GM19043 (cell line): Measurements from ENCODE around the gene NUP62CL.
"Not testable (repeated sequence)": the region's sequence is repeated elsewhere in the genome, so short reads cannot be mapped to it uniquely, and the experiment has no call there.

Experiments used
- ATAC-seq: cut with Tn5 transposase; IDR thresholded peaks from one replicate; pipeline ENCODE4 v1.9.1; 2021; ENCODE audit warnings: low read depth; ENCODE audit not compliant: unreplicated experiment

Gene NUP62CL

GRCh38 chrX:107205770-107206696 is at the start of gene NUP62CL, which contains the start of gene DNAAF6:
Gene NUP62CL, minus strand, starts transcription at chrX:107206433. Its CDS starts 31,287 bp downstream, at chrX:107175146.
Gene DNAAF6, plus strand, starts transcription at chrX:107206611. Its CDS starts 6,265 bp downstream, at chrX:107212876.
- ATAC-seq: peak; percentile 91

DNA sequence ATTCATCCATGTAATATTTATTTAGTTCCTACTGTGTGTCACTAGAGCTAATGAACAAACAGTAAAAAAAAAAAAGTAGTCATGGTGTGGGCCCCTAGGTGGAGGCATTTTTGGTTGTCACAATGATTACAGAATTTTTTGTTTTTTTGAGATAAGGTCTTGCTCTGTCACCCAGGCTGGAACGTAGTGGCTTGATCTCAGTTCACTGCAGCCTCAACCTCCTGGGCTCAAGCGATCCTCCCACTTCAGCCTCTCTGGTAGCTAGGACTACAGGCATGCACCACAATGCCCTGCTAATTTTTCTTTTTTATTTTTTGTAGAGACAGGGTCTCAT is 22.2 kb upstream of the NUP62CL start:
- no peak for ATAC-seq

- no peak for ATAC-seq
Measured at GRCh38 chrX:107227780-107228485, 21.7 kb upstream of the NUP62CL start.

GRCh38 chrX:107226757-107227156 is 20.5 kb upstream of the NUP62CL start:
- ATAC-seq: no peak

GRCh38 chrX:107213477-107213876 is 7.2 kb upstream of the NUP62CL start:
- no peak for ATAC-seq

DNA sequence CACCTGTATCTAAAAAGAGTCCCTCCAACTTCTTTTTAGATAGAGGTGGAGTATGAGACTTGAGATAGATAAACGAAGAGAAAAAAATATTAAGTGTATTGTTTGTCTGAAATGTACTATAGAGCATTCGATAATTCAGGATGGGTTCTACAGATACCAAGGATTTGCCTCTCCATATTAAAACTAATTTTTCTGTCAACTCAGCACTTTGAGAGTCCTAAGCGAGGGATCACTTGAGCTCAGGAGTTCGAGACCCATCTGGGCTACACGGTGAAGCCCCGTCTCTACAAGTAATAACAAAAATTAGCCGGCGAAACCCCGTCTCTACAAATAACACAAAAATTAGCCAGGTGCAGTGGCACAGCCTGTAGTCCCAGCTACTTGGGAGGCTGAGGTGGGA is 1.7 kb upstream of the NUP62CL start:
- no peak for ATAC-seq

DNA sequence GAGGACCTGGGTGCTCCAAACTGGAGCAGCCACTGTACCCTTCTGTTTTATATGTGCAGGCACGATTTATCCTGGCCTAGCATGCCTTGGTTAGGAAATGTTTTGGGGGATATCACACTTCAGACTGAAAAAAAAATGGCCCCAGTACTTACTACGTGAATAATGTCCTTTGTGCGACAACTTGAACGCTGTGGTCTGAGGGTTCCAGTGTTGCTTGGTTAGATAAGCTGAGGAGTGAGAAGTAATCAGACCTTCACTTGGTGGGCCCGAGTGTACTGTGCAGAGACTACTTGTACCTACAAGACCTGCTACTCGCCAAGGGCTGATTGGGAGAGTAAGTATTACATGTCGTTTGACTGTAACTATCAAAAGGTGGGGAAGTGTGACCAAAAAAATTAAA is 856 bp upstream of the NUP62CL start:
- no peak for ATAC-seq

GRCh38 chrX:107206697-107207065 is 448 bp upstream of the NUP62CL start:
- no peak for ATAC-seq

DNA sequence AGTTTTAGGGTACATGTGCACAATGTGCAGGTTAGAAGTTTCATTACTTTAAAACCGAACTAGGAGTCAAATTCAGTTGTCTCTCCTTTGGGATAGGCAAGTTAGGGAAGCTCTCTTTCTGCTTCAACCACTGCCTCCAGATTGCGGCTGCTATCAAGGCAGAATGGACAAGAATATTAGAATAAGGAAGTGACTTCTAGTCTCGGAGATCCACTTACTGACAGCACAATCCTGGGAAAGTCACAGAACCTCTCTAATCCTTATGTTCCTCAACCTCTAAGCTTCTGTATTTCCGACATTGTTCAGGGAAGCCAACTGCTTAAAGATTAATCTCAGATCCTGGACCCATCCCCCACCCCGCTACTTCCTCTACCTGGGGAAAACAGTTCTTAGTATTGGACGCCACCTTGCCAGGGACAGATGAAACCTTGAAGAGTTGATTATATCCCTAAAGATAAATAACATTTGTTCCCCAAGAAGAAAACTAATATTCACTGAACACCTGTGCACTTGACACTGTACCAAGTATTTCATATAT is 2.1 kb downstream of the NUP62CL start:
- no peak for ATAC-seq

DNA sequence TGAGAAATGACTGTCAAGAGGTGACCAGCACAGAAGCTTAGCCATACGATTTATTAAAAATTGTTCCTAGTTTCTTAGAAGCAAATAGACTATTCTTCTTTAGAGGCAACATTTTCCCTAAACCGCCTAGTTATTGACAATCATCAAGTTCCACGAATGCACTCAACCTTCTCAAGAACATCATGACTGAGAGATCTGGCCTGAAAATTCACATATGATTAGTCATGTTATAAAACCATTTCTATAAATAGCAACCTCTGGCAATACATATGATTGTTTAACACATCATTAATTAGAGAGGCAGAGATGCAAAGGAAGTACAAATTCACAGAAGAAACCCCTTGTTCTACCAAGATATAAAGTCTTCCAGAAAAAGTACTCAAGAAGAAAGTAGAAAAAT is 6.7 kb downstream of the NUP62CL start:
- no peak for ATAC-seq

- not testable (repeated sequence) for ATAC-seq
Measured at GRCh38 chrX:107198074-107198473, 8.2 kb downstream of the NUP62CL start.

- ATAC-seq: no peak
Measured at GRCh38 chrX:107197319-107197718, 8.9 kb downstream of the NUP62CL start.

DNA sequence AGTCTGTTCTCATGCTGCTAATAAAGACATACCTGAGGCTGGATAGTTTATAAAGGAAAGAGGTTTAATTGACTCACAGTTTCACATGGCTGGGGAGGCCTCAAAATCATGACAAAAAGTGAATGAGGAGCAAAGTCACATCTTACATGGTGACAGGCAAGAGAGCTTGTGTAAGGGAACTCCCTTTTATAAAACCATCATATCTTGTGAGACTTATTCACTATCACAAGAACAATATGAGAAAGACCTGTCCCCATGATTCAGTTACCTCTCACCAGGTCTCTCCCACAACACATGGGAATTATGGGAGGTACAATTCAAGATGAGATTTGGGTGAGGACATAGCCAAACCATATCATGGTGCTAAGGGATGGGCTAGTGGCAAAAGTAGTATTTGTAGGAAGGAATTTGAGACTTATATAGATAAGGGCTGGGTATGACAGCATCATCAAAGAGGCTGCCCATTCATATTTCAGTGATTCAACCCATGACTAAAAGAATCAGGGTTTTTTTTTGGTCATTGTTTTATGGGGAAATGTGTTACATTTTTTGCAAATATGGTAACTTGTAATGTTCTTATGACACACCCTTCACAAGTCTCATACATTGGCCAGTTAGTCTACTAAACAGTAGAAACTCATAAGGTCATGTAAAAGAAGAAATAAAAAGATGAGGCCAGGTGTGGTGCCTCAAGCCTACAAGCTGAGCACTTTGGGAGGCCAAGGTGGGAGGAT is 34.7 kb downstream of the NUP62CL start:
- no peak for ATAC-seq

DNA sequence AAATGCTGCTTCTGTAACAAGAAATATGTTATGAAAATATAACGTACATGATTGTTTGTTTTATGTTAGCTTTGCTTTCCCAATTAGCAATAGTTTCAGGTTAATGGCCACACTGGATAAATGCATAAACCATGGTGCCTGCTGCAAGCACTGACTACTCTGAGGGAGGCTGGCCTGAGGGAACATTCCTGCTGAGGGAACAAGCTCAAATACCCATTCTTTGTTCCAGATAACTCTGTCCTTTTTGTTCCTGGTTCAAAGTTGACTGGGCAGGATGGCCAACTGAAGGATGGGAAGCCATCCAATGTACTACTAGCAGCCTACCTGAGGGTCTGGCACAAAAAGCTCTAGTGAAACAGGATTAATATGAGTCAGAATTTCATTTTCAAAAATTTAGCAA is 37.5 kb downstream of the NUP62CL start:
- ATAC-seq: no peak

DNA sequence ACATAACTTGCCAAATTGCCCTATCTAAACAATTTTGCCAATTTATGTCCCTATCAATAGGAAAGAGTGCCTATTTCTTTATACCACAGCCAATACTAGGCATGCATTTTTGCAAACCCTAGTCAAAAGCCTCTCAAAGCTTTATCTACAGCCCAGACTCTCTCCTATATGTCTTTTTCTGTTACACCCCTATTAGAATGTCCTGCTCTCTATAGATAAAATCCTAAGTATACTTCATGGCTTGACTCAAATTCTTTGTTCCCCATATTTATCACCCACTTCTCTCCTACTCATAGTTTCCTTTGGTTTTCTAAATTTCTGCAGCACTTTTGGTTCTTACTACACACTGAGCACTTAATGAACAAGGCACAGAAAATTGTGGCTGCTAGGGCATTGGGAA is 38.0 kb downstream of the NUP62CL start:
- ATAC-seq: no peak

DNA sequence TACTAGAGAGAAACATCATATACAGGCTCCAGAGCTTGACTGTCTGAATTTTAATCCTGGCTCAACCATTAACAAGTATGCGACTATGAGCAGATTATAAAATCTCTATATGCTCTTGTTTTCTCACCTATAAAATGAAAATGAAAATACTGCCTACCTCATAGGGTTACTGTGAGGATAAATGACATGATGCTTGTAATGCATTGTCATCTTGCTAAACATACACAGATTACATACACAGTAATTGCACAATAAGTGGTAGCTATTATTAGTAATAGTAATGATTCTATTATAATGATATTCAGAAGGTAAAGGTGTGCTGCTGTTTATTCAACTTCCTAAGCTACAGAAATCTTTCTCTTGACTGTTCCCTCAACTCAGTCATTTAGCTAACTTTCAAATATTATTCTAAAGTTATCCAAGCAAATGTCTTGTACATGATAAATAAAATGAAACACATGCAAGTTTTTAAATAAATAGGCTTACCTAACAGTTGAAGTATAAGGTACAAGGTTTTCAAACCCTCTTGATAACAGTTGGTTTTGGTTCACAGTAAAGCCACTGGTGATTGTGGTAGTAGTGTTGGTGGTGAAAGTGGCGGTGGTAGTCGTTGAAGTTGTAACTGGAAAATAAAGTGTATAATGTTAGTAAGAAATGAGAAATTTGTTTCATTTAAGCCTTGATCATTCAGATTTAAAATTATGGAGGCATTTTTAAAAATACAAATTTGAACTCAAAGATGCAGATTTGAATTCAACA is 38.9 kb downstream of the NUP62CL start:
- ATAC-seq: no peak

DNA sequence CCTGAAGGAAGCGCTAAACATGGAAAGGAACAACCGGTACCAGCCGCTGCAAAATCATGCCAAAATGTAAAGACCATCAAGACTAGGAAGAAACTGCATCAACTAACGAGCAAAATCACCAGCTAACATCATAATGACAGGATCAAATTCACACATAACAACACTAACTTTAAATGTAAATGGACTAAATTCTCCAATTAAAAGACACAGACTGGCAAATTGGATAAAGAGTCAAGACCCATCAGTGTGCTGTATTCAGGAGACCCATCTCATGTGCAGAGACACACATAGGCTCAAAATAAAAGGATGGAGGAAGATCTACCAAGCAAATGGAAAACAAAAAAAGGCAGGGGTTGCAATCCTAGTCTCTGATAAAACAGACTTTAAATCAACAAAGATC is 48.6 kb downstream of the NUP62CL start:
- ATAC-seq: not testable (repeated sequence)

GRCh38 chrX:107155621-107156430 is 50.4 kb downstream of the NUP62CL start:
- not testable (repeated sequence) for ATAC-seq
